ENCODE measurements around the gene FMR1. TPM values are rescaled to one million over a fixed set of nuclear protein-coding genes. Genes with fewer than 3 reads are reported as not detected.

Gene FMR1
- total RNA-seq, 6 experiments from 2014 or later: 17.7 to 21.7 (median 19.9) TPM

DNA sequence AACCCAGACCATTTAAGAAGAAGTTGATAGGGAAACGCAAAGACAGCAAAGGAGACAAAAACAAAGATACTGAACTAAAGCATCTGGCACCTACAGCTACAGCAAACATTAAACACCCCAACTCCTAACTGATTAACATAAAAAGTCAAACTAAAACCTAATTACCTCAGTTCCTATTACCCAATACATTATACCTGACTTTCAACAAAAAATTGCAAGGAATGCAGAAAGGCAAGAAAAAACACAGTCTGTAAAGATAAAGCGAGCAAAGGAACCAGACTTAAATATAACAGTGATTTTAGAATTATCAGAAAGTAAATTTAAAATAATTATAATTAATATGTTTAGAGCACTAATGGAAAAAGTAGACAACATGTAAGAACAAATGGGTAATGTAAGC is 9.4 kb upstream of the FMR1 start:
- Mint-ChIP-seq H3K9me3 (no peaks in the 10 kb centered on the region), H3K27me3 (ENCODE audit: insufficient read depth) (no peaks in the 10 kb centered on the region), H3K27ac (no peak overlapping the region), H3K4me3 (no peak overlapping the region), H3K36me3 (ENCODE audit: low read depth) (no peaks in the 10 kb centered on the region), H3K4me1 (ENCODE audit: low read depth) (no peaks in the 10 kb centered on the region)
- DNase-seq: no peak
- TF ChIP-seq CTCF (IDR thresholded peaks at IDR 0.05): no peak

GRCh38 chrX:147908106-147908505 is 3.6 kb upstream of the FMR1 start:
- Mint-ChIP-seq H3K27me3 (ENCODE audit: insufficient read depth) (peaks cover 2% of the 10 kb centered on the region), H3K4me1 (ENCODE audit: low read depth) (peaks cover under 1% of the 10 kb centered on the region; the same call in 1 of the 2 replicates), H3K4me3 (no peak overlapping the region), H3K36me3 (ENCODE audit: low read depth) (no peaks in the 10 kb centered on the region), H3K9me3 (no peaks in the 10 kb centered on the region), H3K27ac (no peak overlapping the region)
- TF ChIP-seq CTCF (IDR thresholded peaks at IDR 0.05): no peak
- DNase-seq: no peak

DNA sequence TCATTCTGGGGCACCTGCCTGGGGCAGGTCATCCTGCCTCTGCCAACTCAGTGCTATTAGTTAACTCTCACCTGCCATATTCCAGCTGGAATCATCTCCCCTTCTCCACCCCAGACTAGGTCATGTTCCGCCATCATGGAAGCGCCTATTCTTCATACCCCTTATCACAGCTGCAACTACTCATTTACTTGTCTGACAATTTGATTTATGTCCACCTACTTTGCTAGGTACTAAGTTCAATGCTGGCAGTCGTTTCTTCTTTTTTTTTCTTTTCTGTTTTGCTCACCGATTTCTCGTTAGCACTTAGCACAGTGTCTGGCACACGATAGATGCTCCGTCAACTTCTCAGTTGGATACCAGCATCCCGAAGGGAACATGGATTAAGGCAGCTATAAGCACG is 1.1 kb upstream of the FMR1 start:
- H3K9me3 Mint-ChIP-seq: no peaks in the 10 kb centered on the region
- H3K4me3 Mint-ChIP-seq: no peak overlapping the region; the same call in 1 of the 2 replicates
- H3K36me3 Mint-ChIP-seq (ENCODE audit: low read depth): no peaks in the 10 kb centered on the region
- peaks cover 24% of the 10 kb centered on the region for H3K4me1 Mint-ChIP-seq (ENCODE audit: low read depth)
- no peak for TF ChIP-seq CTCF (IDR thresholded peaks at IDR 0.05)
- DNase-seq: no peak
- no peak overlapping the region for H3K27ac Mint-ChIP-seq
- peaks cover 2% of the 10 kb centered on the region for H3K27me3 Mint-ChIP-seq (ENCODE audit: insufficient read depth)

DNA sequence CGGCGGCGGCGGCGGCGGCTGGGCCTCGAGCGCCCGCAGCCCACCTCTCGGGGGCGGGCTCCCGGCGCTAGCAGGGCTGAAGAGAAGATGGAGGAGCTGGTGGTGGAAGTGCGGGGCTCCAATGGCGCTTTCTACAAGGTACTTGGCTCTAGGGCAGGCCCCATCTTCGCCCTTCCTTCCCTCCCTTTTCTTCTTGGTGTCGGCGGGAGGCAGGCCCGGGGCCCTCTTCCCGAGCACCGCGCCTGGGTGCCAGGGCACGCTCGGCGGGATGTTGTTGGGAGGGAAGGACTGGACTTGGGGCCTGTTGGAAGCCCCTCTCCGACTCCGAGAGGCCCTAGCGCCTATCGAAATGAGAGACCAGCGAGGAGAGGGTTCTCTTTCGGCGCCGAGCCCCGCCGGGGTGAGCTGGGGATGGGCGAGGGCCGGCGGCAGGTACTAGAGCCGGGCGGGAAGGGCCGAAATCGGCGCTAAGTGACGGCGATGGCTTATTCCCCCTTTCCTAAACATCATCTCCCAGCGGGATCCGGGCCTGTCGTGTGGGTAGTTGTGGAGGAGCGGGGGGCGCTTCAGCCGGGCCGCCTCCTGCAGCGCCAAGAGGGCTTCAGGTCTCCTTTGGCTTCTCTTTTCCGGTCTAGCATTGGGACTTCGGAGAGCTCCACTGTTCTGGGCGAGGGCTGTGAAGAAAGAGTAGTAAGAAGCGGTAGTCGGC is 528 bp downstream of the FMR1 start:
- peaks cover 2% of the 10 kb centered on the region for H3K27me3 Mint-ChIP-seq (ENCODE audit: insufficient read depth)
- H3K9me3 Mint-ChIP-seq: no peaks in the 10 kb centered on the region
- peak overlapping the region; percentile 93 for H3K27ac Mint-ChIP-seq
- TF ChIP-seq CTCF (IDR thresholded peaks at IDR 0.05): no peak
- peak overlapping the region; percentile 97 for H3K4me3 Mint-ChIP-seq
- H3K36me3 Mint-ChIP-seq (ENCODE audit: low read depth): no peaks in the 10 kb centered on the region
- DNase-seq: peak; percentile 10
- H3K4me1 Mint-ChIP-seq (ENCODE audit: low read depth): peaks cover 39% of the 10 kb centered on the region

GRCh38 chrX:147913570-147913969 is 1.9 kb downstream of the FMR1 start:
- H3K27me3 Mint-ChIP-seq (ENCODE audit: insufficient read depth): peaks cover 2% of the 10 kb centered on the region
- no peak for TF ChIP-seq CTCF (IDR thresholded peaks at IDR 0.05)
- no peak overlapping the region for H3K27ac Mint-ChIP-seq
- peak overlapping the region; percentile 97 for H3K4me3 Mint-ChIP-seq
- peaks cover 52% of the 10 kb centered on the region for H3K4me1 Mint-ChIP-seq (ENCODE audit: low read depth)
- H3K9me3 Mint-ChIP-seq: no peaks in the 10 kb centered on the region
- no peaks in the 10 kb centered on the region for H3K36me3 Mint-ChIP-seq (ENCODE audit: low read depth)
- no peak for DNase-seq
